Aorta (tissue), 5 donors: ENCODE measurements around the gene CYBA. TPM values are rescaled to one million over a fixed set of nuclear protein-coding genes. Genes with fewer than 3 reads are reported as not detected.

Experiments
- ATAC-seq: fragments of 200-7000 bp; cut with Tn5 transposase; one replicate; pipeline ENCODE4 v1.9.1; 2022; ENCODE audit warnings: moderate library complexity; ENCODE audit not compliant: low FRiP score
- DNase-seq, 2 donors: peaks; one replicate each; pipeline ENCODE4 v3.0.0-alpha.2; 2020
- H3K27ac ChIP-seq, 2 donors: one replicate each; pipeline ENCODE4 v1.5.1; 2013; ENCODE audit warnings: low read length in 2 of 2, mild to moderate bottlenecking in 2 of 2, moderate library complexity in 2 of 2, control low read depth in 1 of 2, inconsistent platforms in 1 of 2, low read depth in 1 of 2
- H3K27me3 ChIP-seq, 2 donors: one replicate each; pipeline ENCODE4 v1.6.1; 2013; ENCODE audit warnings: control low read depth in 1 of 2, low read length in 1 of 2, mild to moderate bottlenecking in 1 of 2, moderate library complexity in 1 of 2; ENCODE audit not compliant: insufficient read depth in 2 of 2, control insufficient read depth in 1 of 2
- H3K36me3 ChIP-seq, 2 donors: one replicate each; pipeline ENCODE4 v1.6.1; 2013; ENCODE audit warnings: control low read depth in 1 of 2, low read length in 1 of 2, mild to moderate bottlenecking in 1 of 2; ENCODE audit not compliant: insufficient read depth in 2 of 2, control insufficient read depth in 1 of 2
- H3K4me1 ChIP-seq, 2 donors: one replicate each; pipeline ENCODE4 v1.6.1; 2013; ENCODE audit warnings: low read length in 2 of 2, control low read depth in 1 of 2, mild to moderate bottlenecking in 1 of 2, moderate library complexity in 1 of 2; ENCODE audit not compliant: insufficient read depth in 2 of 2, control insufficient read depth in 1 of 2
- H3K4me3 ChIP-seq, 2 donors: one replicate each; pipeline ENCODE4 v1.5.1; 2013; ENCODE audit warnings: low read length in 2 of 2, control low read depth in 1 of 2, mild to moderate bottlenecking in 1 of 2
- H3K9me3 ChIP-seq: one replicate; pipeline ENCODE4 v1.6.1; 2013; ENCODE audit warnings: mild to moderate bottlenecking, low read length; ENCODE audit not compliant: control insufficient read depth
- WGBS, 2 donors: extraction: QIAGEN DNeasy Blood & Tissue Kit; methylation state at CpG; one replicate each; pipeline ENCODE4 v1.1.7; 2013; 5-methylcytosine and 5-hydroxymethylcytosine counted together
- intact Hi-C, 2 donors: fragments of 100-400 bp; cut with DNase I; formaldehyde crosslinking; loops; one replicate each; pipeline versions ENCODE4 v1.14.2 to v1.15.0; 2022
- polyA plus RNA-seq, 2 donors: library from polyadenylated mRNA; stranded (reverse); fragments of 200-250 nt; gene quantifications; one replicate each; pipeline ENCODE4 v1.2.3, GENCODE V29; 2013
- total RNA-seq, 2 donors: library from RNA; stranded (reverse); fragmentation: NEBNext Ultra II Directional; extraction: Animal tissue kit (Norgen Biotek cat#: 25700); gene quantifications; one replicate each; pipeline ENCODE4 v1.2.1, GENCODE V29; 2021
- donor health status: healthy with polysubstance abuse.
- donor health status: Bipolar disorder and iron deficiency.
- donor health status: DM: no; HTN: no; CAD: no.
- donor health status: DM: no; HTN: no; CAD: no.
- donor health status: DM: yes; HTN: yes; CAD: no.

The CYBA gene
- total and polyA plus RNA-seq, 4 donors = 79.2 to 148 (median 103) TPM

DNA sequence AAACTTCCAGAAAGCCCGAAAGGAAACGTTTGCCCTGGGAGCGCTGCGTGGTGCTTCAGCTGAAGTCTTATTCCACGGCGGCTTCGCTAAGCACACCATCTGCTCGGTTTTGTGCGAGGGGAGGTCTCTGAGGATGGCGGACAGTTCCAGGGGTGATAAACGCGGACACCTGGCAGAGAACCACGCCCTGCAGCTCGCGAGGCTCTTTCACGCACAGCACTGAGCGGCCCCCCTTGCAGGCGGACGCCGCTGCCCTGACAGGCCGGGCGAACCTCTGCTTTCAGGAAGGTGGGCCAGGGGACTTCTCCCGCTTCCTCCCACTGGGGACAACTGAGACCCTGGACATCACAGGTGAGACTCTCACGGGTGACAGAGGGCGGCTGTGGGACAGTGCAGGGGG, 8.3 kb upstream of the CYBA start:
- ATAC-seq (no peak), DNase-seq (peak in 1 of 2 donors; percentile 42)
- Histone ChIP-seq H3K9me3 (no peaks in the 10 kb centered on the region), H3K4me1 (no peaks in the 10 kb centered on the region), H3K36me3 (peaks cover 0 to 2% of the 10 kb centered on the region in 2 donors), H3K27ac (no peak overlapping the region), H3K4me3 (no peak overlapping the region), H3K27me3 (no peaks in the 10 kb centered on the region)
- WGBS, 2 donors = 93 to 94% methylated on average over 25 of the region's 25 CpGs
- intact Hi-C loops = no loop called here

DNA sequence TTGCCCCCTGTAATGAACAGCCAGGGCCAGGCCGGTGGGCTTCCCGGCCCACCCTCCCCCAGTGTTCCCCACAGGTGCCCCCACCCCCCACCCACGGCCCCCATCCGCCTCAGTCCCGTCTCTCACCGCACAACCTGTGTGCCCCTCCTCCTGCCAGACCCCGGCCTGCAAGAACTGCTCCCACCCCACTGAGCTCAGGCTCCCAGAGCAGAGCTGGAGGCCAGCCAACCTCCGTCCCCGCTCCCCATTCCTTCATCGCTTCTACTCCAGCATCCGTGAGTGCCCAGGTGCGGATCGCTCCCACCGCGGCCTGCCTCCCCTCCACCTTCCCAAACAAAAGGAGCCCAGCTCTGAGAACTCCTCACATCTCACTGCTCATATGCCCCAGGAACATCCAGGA, 7.9 kb upstream of the CYBA start:
- intact Hi-C loops = no loop called here
- 88% methylated on average over 15 of the region's 15 CpGs for WGBS, 2 donors
- no peaks in the 10 kb centered on the region for H3K27me3 ChIP-seq
- no peaks in the 10 kb centered on the region for H3K4me1 ChIP-seq
- H3K36me3 ChIP-seq = peaks cover 0 to 2% of the 10 kb centered on the region in 2 donors
- no peak overlapping the region for H3K4me3 ChIP-seq
- H3K27ac ChIP-seq = no peak overlapping the region
- H3K9me3 ChIP-seq = no peaks in the 10 kb centered on the region
- ATAC-seq (no peak), DNase-seq (peak; percentile 40 to 75)

DNA sequence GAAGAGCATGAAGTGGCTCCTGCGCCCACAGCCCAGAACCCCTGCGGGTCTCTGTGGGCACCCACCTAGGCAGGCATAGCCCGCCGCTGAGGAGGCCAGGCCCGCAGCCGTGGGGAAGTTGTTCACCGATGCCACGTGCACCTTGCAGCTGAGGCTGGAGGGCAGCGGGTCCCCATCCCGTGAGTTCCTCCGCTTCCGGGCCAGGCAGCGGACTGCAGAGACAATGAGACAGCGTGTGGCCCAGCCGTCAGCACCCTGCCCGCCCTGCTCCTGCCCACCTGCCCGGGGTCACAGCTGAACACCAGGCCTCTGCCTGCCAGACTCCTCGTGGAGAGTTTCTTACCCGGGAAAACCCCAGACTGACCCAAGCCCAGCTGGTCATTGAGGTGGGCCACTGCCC, 6.5 kb upstream of the CYBA start:
- ATAC-seq (no peak), DNase-seq (peak in 1 of 2 donors; percentile 42)
- H3K4me1 ChIP-seq = no peaks in the 10 kb centered on the region
- WGBS, 2 donors = 91 to 92% methylated on average over 18 to 19 of the region's 19 CpGs
- intact Hi-C loops = no loop called here
- peaks cover 0 to 2% of the 10 kb centered on the region in 2 donors for H3K36me3 ChIP-seq
- H3K4me3 ChIP-seq = no peak overlapping the region
- H3K27ac ChIP-seq = no peak overlapping the region
- no peaks in the 10 kb centered on the region for H3K27me3 ChIP-seq
- no peaks in the 10 kb centered on the region for H3K9me3 ChIP-seq

DNA sequence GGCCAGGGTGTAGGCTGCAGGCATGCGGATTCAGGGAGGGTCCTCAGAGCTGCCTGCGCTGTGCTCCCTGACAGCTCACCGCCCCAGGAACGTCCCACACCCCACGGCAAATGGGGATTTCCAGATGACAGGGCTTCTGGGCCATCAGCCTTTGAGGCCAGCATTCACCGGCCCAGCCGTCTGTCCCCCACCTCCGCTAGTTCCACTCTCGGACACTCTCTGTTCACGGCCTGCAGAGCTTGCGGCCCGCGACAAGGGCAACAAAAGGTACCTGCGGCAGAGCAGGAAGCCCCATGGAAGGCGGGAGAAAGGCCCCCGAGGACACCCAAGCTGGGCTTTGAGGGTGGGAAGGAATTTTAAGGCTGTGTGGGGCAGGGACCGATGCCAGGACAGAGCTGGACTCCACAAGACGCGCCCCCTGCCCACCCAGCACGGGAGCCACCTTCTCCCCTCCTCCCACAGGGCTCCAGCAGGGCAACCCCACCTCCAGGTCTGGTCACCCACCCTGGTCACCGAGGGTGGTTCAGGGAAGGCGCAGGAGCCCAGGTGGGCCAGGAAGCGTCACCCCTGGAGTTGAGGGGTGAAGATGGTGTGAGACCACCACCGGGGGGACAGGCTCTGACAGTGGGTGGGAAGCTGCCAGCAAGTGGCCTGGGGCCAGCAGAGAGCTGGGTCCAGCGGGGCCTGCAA, 5.6 kb upstream of the CYBA start:
- H3K27me3 ChIP-seq = no peaks in the 10 kb centered on the region
- peaks cover 0 to 2% of the 10 kb centered on the region in 2 donors for H3K36me3 ChIP-seq

DNA sequence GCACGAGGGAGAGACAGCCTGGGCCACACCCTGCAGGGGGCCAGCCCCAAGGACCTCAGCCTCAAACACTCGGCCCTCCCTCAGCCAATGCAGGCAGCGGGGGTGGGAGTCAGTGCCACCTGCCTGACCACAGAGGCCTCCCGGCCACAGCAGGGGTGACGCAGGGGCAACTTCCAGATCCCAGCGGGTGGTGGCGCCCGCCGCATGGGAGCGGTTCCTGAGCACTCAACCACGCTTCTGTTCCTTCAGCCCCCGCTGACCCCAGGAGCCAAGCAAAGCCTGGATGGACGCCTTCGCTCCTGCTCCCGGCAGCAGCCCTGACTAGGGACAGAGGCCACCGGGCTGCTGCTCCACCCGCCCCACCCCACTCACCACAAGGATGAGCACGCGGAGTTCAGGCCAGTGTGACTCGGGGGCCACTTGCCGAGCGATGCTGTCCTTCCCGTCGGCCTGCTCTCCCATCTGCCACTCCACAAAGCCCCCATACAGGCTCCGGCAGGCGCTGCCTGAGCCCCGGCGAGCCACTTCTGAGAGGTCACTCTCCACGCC, 5.0 kb upstream of the CYBA start:
- peaks cover 0 to 2% of the 10 kb centered on the region in 2 donors for H3K36me3 ChIP-seq
- WGBS, 2 donors = 93 to 95% methylated on average over 29 of the region's 29 CpGs

More for the DNA sequence above, 5.6 kb upstream of the CYBA start:
- Histone ChIP-seq H3K27ac (no peak overlapping the region), H3K4me3 (no peak overlapping the region), H3K9me3 (no peaks in the 10 kb centered on the region), H3K4me1 (no peaks in the 10 kb centered on the region)
- peak in 1 of 2 donors; percentile 39 for DNase-seq
- no peak for ATAC-seq
- 87 to 89% methylated on average over 25 of the region's 25 CpGs for WGBS, 2 donors
- intact Hi-C loops = no loop called here

DNA sequence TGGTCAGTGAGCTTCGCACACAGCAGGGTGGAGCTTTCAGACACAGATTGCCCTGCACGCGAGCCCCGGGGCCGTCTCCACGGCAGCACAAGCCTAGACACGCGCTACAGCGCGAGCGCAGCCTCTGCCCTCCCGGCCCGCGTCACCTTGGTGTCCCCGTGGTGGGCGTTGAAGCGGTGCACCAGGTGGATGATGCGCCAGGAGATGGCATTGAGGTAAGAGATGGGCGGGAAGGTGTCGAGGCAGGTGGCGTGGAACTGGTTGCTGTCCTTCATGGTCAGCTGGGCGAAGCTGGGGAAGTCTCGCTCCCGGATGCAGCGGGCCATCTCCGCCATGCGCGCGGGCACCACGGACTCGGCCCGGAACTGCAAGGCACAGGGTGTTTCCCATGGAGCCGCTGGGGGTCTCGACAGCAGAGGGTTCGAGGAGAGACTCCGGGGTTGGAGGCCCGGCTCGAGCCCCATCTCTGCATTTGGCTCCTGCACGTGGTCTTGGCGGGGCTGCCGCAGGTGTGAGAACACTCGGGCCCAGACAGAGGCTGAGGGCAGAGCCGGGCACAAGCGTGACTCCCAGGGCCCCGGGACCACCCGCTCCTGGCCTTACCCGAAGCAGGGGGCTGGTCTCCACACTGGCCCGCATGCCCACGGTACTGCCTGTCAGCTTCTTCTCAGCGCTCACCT, 4.3 kb upstream of the CYBA start:
- peaks cover 0 to 2% of the 10 kb centered on the region in 2 donors for H3K36me3 ChIP-seq
- no peaks in the 10 kb centered on the region for H3K27me3 ChIP-seq
- ATAC-seq = no peak
- intact Hi-C loops = no loop called here
- H3K27ac ChIP-seq = no peak overlapping the region
- no peak overlapping the region for H3K4me3 ChIP-seq
- peak in 1 of 2 donors; percentile 47 for DNase-seq
- no peaks in the 10 kb centered on the region for H3K9me3 ChIP-seq
- WGBS, 2 donors = 95 to 97% methylated on average over 50 of the region's 50 CpGs
- no peaks in the 10 kb centered on the region for H3K4me1 ChIP-seq

More for the DNA sequence above, 5.0 kb upstream of the CYBA start:
- intact Hi-C loops = no loop called here
- Histone ChIP-seq H3K4me3 (no peak overlapping the region), H3K27me3 (no peaks in the 10 kb centered on the region), H3K9me3 (no peaks in the 10 kb centered on the region), H3K4me1 (no peaks in the 10 kb centered on the region), H3K27ac (no peak overlapping the region)
- ATAC-seq (no peak), DNase-seq (peak in 1 of 2 donors; percentile 38)

DNA sequence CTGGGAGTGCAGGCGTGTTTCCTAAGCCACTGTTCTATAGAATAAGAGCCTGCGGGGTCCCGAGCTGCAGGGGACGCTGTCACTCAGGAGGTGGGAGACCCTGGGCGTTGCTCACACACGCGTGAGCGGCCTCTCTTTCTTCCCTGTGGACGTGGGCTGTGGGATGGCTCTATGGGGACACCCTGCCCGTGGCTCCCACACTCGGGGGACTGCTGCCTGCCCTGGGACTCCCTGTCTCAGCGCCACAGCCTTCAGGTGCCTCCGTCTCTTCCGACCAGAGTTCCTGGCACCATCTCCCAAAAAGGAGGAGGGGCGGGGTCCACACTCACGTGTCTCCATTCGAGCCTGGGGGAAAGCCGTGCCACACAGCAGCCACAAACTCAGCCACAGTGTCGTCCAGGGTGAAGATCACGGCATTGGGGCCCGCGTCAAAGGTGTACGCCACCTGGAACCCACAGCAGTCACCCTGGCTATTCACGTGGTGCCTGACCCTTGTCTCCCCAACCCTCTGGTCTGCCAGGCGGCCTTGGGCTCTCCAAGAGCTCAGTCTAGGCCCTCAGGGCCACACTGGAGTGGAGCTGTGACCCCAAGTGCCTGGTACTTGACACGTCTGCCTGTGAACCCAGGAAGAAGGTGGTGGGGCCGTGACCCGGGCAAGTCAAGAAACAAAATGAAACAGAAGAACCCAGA, 3.7 kb upstream of the CYBA start:
- peaks cover 0 to 2% of the 10 kb centered on the region in 2 donors for H3K36me3 ChIP-seq
- intact Hi-C loops = no loop called here

DNA sequence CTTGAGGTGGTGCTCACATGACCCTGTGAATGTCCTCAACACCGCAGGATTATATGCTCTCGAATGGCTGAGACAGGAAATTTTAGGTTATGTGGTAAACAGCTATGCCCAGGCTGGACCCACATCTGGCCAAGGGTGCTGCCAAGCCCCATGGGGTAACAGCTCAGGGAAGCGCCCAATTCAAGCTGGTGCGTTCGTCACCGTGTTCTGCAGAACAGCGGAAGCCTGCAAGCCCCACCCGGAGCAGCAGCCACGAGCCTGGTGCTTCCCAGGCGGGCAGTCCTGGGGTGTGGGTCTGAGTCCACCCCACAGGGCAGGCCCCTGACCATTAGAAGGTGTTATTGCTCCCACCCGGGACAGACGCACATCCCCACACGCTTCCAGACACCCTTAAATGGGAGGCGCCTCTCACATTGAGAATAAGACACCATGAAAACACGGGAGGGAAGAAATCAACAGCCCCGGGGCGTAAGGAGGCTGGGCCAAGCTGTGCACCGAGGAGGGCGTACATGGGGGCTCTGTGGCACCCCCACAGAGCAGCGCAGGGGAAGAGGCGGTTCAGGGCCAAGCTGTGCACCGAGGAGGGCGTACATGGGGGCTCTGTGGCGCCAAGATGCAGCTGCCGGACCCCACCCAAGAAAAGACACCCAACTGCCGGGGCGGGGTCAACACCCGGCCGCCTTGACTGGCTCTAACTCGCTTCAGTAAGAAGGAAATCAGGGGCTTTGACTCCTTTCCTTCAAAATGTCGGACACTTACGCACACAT, 2.9 kb upstream of the CYBA start:
- Histone ChIP-seq H3K27me3 (no peaks in the 10 kb centered on the region), H3K36me3 (peaks cover 0 to 2% of the 10 kb centered on the region in 2 donors), H3K9me3 (no peaks in the 10 kb centered on the region), H3K4me1 (no peaks in the 10 kb centered on the region), H3K4me3 (no peak overlapping the region), H3K27ac (no peak overlapping the region)
- DNase-seq = peak in 1 of 2 donors; percentile 38
- 88 to 90% methylated on average over 32 of the region's 32 CpGs for WGBS, 2 donors
- intact Hi-C loops = no loop called here
- ATAC-seq = no peak

More for the DNA sequence above, 3.7 kb upstream of the CYBA start:
- WGBS, 2 donors = 87 to 90% methylated on average over 28 of the region's 28 CpGs
- Histone ChIP-seq H3K9me3 (no peaks in the 10 kb centered on the region), H3K27ac (no peak overlapping the region), H3K4me3 (no peak overlapping the region), H3K4me1 (no peaks in the 10 kb centered on the region), H3K27me3 (no peaks in the 10 kb centered on the region)
- ATAC-seq = no peak
- no peak for DNase-seq
